ENCODE measurements around the gene PLAU.
A peak's percentile ranks its signal among the peaks of the same experiment; 100 is the strongest.
"Not testable (repeated sequence)": the region's sequence is repeated elsewhere in the genome, so short reads cannot be mapped to it uniquely, and the experiment has no call there.

The PLAU gene

GRCh38 chr10:73959484-73960243 lies 48.7 kb downstream of the PLAU start:
- 0 out of 2 replicates have a peak overlapping the region, but pooled peaks have one; percentile 19 for H3K9ac ChIP-seq
- no peaks in the 10 kb centered on the region for H3K27me3 ChIP-seq
- TF ChIP-seq Cebpa-rat (IDR thresholded peaks at IDR 0.05): no peak
- H3K4me2 ChIP-seq: peak overlapping the region; percentile 95
- peaks cover 65% of the 10 kb centered on the region for H3K4me1 ChIP-seq
- H3K36me3 ChIP-seq: no peaks in the 10 kb centered on the region
- peak overlapping the region; percentile 92 for H3K27ac ChIP-seq
- no peaks in the 10 kb centered on the region for H4K20me1 ChIP-seq
- no peak overlapping the region for H3K4me3 ChIP-seq
- no peaks in the 10 kb centered on the region for H3K9me3 ChIP-seq

GRCh38 chr10:73962386-73962785 lies 51.5 kb downstream of the PLAU start:
- H4K20me1 ChIP-seq: no peaks in the 10 kb centered on the region
- H3K4me1 ChIP-seq: peaks cover 49% of the 10 kb centered on the region
- no peaks in the 10 kb centered on the region for H3K9me3 ChIP-seq
- peak overlapping the region; percentile 14; the same call in 1 of the 2 replicates for H3K27ac ChIP-seq
- H3K27me3 ChIP-seq: no peaks in the 10 kb centered on the region
- H3K9ac ChIP-seq: no peak overlapping the region
- no peak overlapping the region for H3K4me2 ChIP-seq
- no peaks in the 10 kb centered on the region for H3K36me3 ChIP-seq
- no peak overlapping the region for H3K4me3 ChIP-seq
- no peak for TF ChIP-seq Cebpa-rat (IDR thresholded peaks at IDR 0.05)

GRCh38 chr10:73963533-73963932 lies 52.6 kb downstream of the PLAU start:
- not testable (repeated sequence) for H3K27ac ChIP-seq, H3K27me3 ChIP-seq, H3K9me3 ChIP-seq, H3K9ac ChIP-seq, H4K20me1 ChIP-seq, H3K4me2 ChIP-seq, H3K4me3 ChIP-seq, H3K36me3 ChIP-seq
- H3K4me1 ChIP-seq: peaks cover 44% of the 10 kb centered on the region

- no peak overlapping the region for H3K27ac ChIP-seq
- H4K20me1 ChIP-seq: no peaks in the 10 kb centered on the region
- no peak overlapping the region for H3K9ac ChIP-seq
- TF ChIP-seq Cebpa-rat (IDR thresholded peaks at IDR 0.05): no peak
- H3K9me3 ChIP-seq: no peaks in the 10 kb centered on the region
- H3K36me3 ChIP-seq: no peaks in the 10 kb centered on the region
- H3K4me1 ChIP-seq: peaks cover 32% of the 10 kb centered on the region
- no peak overlapping the region for H3K4me3 ChIP-seq
- H3K4me2 ChIP-seq: no peak overlapping the region
- H3K27me3 ChIP-seq: no peaks in the 10 kb centered on the region
Observed at GRCh38 chr10:73964743-73965142, 53.8 kb downstream of the PLAU start.

DNA sequence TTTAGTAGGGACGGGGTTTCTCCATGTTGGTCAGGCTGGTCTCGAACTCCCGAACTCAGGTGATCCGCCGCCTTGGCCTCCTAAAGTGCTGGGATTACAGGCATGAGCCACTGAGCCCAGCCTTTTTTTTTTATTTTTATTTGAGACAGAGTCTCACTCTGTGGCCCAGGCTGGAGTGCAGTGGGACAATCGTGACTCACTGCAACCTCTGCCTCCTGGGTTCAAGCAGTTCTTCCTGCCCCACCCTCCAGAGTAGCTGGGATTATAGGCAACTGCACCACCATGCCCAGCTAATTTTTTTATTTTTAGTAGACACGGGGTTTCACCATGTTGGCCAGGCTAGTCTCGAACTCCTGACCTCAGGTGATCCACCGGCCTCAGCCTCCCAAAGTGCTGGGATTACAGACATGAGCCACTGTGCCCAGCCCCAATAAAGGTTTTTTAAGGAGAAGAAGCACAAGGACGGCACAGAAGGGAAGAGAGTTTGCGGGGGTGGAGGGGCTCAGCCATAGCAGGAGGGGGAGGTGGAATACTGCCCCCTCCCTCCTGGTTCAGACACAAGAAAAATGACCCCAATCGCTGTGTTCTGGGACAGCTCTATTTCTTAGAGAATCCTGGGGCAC lies 54.4 kb downstream of the PLAU start:
- H3K27ac ChIP-seq, H4K20me1 ChIP-seq, H3K9me3 ChIP-seq, H3K27me3 ChIP-seq, H3K9ac ChIP-seq, H3K4me2 ChIP-seq, H3K36me3 ChIP-seq, H3K4me3 ChIP-seq: not testable (repeated sequence)
- peaks cover 25% of the 10 kb centered on the region for H3K4me1 ChIP-seq

DNA sequence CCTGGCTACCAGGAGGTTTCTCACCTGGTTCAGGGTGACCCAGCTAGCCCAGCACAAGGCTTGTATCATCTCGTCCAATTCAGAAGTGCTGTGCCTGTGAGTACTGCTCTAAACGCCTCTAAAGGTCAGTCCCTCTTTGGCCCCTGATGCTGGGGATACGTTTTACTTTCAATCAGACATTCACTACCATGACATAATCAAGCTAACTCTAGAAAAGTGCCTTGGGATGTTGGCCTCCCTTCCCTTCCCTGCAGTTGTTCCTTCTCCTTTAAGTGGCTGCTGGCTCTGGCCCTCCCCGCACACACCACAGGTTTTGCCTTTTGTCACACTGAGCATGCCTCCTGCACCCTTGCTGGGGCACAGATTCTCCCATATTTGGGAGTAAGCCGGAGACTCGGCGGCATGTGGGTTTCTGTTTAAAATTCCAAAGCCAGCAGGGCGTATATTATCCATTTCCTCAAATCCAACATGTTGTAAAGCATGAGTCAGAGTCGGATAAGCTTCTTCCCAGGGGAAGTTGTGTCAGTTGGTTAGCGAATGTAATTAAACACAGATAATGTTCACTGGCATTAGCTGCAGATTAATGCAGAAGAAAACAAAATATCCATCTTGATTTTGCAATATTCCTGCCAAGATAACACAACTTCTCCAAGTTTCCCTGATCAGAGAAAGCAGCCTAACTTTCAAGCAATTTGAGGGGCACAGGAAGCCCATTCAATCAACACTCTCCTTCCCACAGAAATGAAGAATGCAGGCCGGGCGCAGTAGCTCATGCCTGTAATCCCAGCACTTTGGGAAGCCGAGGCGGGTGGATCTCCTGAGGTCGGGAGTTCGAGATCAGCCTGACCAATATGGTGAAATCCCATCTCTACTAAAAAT lies 55.2 kb downstream of the PLAU start:
- H3K9ac ChIP-seq: no peak overlapping the region
- no peak for TF ChIP-seq Cebpa-rat (IDR thresholded peaks at IDR 0.05)
- no peaks in the 10 kb centered on the region for H4K20me1 ChIP-seq
- no peaks in the 10 kb centered on the region for H3K27me3 ChIP-seq
- H3K4me2 ChIP-seq: no peak overlapping the region
- no peaks in the 10 kb centered on the region for H3K9me3 ChIP-seq
- H3K36me3 ChIP-seq: no peaks in the 10 kb centered on the region
- no peak overlapping the region for H3K4me3 ChIP-seq
- no peak overlapping the region for H3K27ac ChIP-seq
- peaks cover 18% of the 10 kb centered on the region for H3K4me1 ChIP-seq

DNA sequence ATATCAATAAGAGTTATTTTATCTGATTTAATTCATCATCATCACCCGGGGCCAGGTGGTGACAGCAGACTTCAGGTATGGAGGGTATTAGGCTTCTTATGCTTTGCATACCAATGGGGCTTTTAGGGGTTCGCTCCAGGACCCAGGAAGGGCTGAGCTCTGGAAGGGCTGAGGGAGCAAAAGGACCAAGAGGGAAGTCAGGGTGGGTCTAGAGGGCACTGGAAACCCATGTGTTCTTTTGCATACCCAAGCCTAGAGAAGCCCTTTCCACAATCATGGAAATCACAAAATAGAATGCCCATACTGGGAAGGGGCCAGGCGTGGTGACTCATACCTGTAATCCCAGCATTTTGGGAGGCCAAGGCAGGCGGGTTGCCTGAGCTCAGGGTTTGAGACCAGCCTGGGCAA lies 56.1 kb downstream of the PLAU start:
- no peak overlapping the region for H3K9ac ChIP-seq
- H4K20me1 ChIP-seq: no peaks in the 10 kb centered on the region
- TF ChIP-seq Cebpa-rat (IDR thresholded peaks at IDR 0.05): no peak
- H3K4me3 ChIP-seq: no peak overlapping the region
- H3K27me3 ChIP-seq: no peaks in the 10 kb centered on the region
- no peaks in the 10 kb centered on the region for H3K9me3 ChIP-seq
- H3K4me1 ChIP-seq: peaks cover 18% of the 10 kb centered on the region
- no peak overlapping the region for H3K4me2 ChIP-seq
- no peak overlapping the region for H3K27ac ChIP-seq
- no peaks in the 10 kb centered on the region for H3K36me3 ChIP-seq
